BJ (cell line): ENCODE measurements around the gene TCOF1. TPM values are rescaled to one million over a fixed set of nuclear protein-coding genes. Genes with fewer than 3 reads are reported as not detected.
"Not testable (repeated sequence)": the region's sequence is repeated elsewhere in the genome, so short reads cannot be mapped to it uniquely, and the experiment has no call there.

Experiments
- CTCF ChIA-PET: fragments of 350-600 bp; formaldehyde crosslinking; extraction: SDS; loops from one replicate; lab custom pipeline; 2021; ENCODE audit warnings: antibody characterized with exemption, inconsistent platforms; lab: Yijun Ruan, JAX
- POLR2A ChIA-PET: fragments of 300-600 bp; sonication (Branson Sonifier 250); formaldehyde crosslinking; extraction: SDS; loops from one replicate; lab custom pipeline; 2021; ENCODE audit warnings: antibody characterized with exemption; lab: Charles Lee
- DNase-seq: peaks from one replicate; pipeline ENCODE4 v3.0.0-alpha.2; 2011; ENCODE audit warnings: low read depth
- H3K27me3 ChIP-seq: 2 replicates; pipeline ENCODE4 v1.6.0; 2011; ENCODE audit warnings: low read length; ENCODE audit not compliant: control insufficient read depth, insufficient read depth
- H3K36me3 ChIP-seq: 2 replicates; pipeline ENCODE4 v1.5.1; 2011; ENCODE audit warnings: low read length; ENCODE audit not compliant: control insufficient read depth, insufficient read depth
- H3K4me3 ChIP-seq: 2 replicates; pipeline ENCODE4 v1.5.1; 2011; ENCODE audit warnings: low read depth, mild to moderate bottlenecking, control low read depth, low read length
- CTCF ChIP-seq: IDR thresholded peaks from 2 replicates; pipeline ENCODE4 v1.5.1; 2011; ENCODE audit warnings: low read depth, mild to moderate bottlenecking, control low read depth, inconsistent platforms, low read length, moderate library complexity; ENCODE audit not compliant: insufficient read depth
- polyA plus RNA-seq: library from polyadenylated mRNA; depleted of rRNA; stranded (reverse); fragments of >200 nt; gene quantifications from 2 replicates; pipeline ENCODE4 v1.2.3, GENCODE V29; 2011

The TCOF1 gene
- polyA plus RNA-seq, 1 experiment = 9.7 TPM

GRCh38 chr5:150422758-150423157 is 65.3 kb downstream of the TCOF1 start:
- POLR2A ChIA-PET = interaction anchor here (0.6 kb wide), 1 partner anchor 95 kb away, joined by 3 read pairs; no protein-coding TSS in a partner anchor
- H3K4me3 ChIP-seq = no peak overlapping the region
- H3K27me3 ChIP-seq = no peaks in the 10 kb centered on the region
- CTCF ChIA-PET = interaction anchor here (1.1 kb wide), 1 partner anchor 10 kb away, joined by 3 read pairs; the partner anchor contains the start of gene CD74
- no peak for TF ChIP-seq CTCF
- no peaks in the 10 kb centered on the region for H3K36me3 ChIP-seq
- no peak for DNase-seq

- H3K36me3 ChIP-seq, H3K4me3 ChIP-seq, DNase-seq, POLR2A ChIA-PET, H3K27me3 ChIP-seq: not testable (repeated sequence)
- CTCF ChIA-PET = interaction anchor here (1.2 kb wide), 1 partner anchor 76 kb away, joined by 4 read pairs; no protein-coding TSS in a partner anchor
Observed at GRCh38 chr5:150426165-150426564, 68.7 kb downstream of the TCOF1 start.

- TF ChIP-seq CTCF = no peak
- no peaks in the 10 kb centered on the region for H3K27me3 ChIP-seq
- no peak overlapping the region for H3K4me3 ChIP-seq
- ChIA-PET CTCF (interaction anchor here (0.6 kb wide), 1 partner anchor 22 kb away, joined by 3 read pairs; no protein-coding TSS in a partner anchor), POLR2A (no interaction called here)
- no peaks in the 10 kb centered on the region for H3K36me3 ChIP-seq
- DNase-seq = no peak
Observed at GRCh38 chr5:150428106-150428876, 70.8 kb downstream of the TCOF1 start.

GRCh38 chr5:150428978-150429377 is 71.5 kb downstream of the TCOF1 start:
- Histone ChIP-seq H3K27me3 (no peaks in the 10 kb centered on the region), H3K36me3 (no peaks in the 10 kb centered on the region), H3K4me3 (no peak overlapping the region)
- CTCF ChIA-PET = no interaction called here
- no peak for DNase-seq
- POLR2A ChIA-PET = no interaction called here
- no peak for TF ChIP-seq CTCF

- no peak overlapping the region for H3K4me3 ChIP-seq
- DNase-seq = no peak
- CTCF ChIA-PET = no interaction called here
- H3K27me3 ChIP-seq = no peaks in the 10 kb centered on the region
- POLR2A ChIA-PET = no interaction called here
- TF ChIP-seq CTCF = no peak
- H3K36me3 ChIP-seq = no peaks in the 10 kb centered on the region
Observed at GRCh38 chr5:150429410-150429873, 71.9 kb downstream of the TCOF1 start.
